Type B pancreatic cell (in vitro differentiated cells): ENCODE data around the gene NCOA7. TPM values are rescaled to one million over a fixed set of nuclear protein-coding genes. Genes with fewer than 3 reads are reported as not detected.

Experiments
- DNase-seq: peaks from one replicate; pipeline ENCODE4 v3.0.0; 2021; ENCODE audit warnings: mixed read lengths; ENCODE audit not compliant: unreplicated experiment; ENCODE audit errors: extremely low spot score
- H3K27ac Mint-ChIP-seq: 2 replicates; pipeline ENCODE4 v1.8.0; 2021; ENCODE audit warnings: mild to moderate bottlenecking, mixed read lengths
- H3K27me3 Mint-ChIP-seq: 2 replicates; pipeline ENCODE4 v1.8.0; 2021; ENCODE audit warnings: mixed read lengths
- H3K36me3 Mint-ChIP-seq: 2 replicates; pipeline ENCODE4 v1.8.0; 2021; ENCODE audit warnings: mixed read lengths
- H3K4me1 Mint-ChIP-seq: one replicate; pipeline ENCODE4 v1.8.0; 2021; ENCODE audit warnings: mixed read lengths; ENCODE audit not compliant: unreplicated experiment
- H3K4me3 Mint-ChIP-seq: 2 replicates; pipeline ENCODE4 v1.8.0; 2021; ENCODE audit warnings: mild to moderate bottlenecking, mixed read lengths
- H3K9me3 Mint-ChIP-seq: 2 replicates; pipeline ENCODE4 v1.8.0; 2021; ENCODE audit warnings: mixed read lengths
- CTCF ChIP-seq: fragments of 200-600 bp; sonication (generic); conservative IDR thresholded peaks from 2 replicates; pipeline ENCODE4 v1.5.0; 2021; ENCODE audit warnings: antibody characterized with exemption, mild to moderate bottlenecking
- long read RNA-seq: library from polyadenylated mRNA; unstranded; transcript quantifications from one replicate; pipeline ENCODE4 v2.0.0, GENCODE V29; 2020
- total RNA-seq: library from RNA; stranded (reverse); gene quantifications from 2 replicates; pipeline ENCODE4 v1.2.1, GENCODE V29; 2021; ENCODE audit warnings: low replicate concordance

Gene NCOA7
- total RNA-seq, result 29.9 and 54.0 TPM in 2 replicates
- long read RNA-seq, transcript NCOA7-208 (6 exons, 3,133 nt), result major isoform, 69 of 99 reads
- long read RNA-seq, partial matches to known transcripts, result 14 of 99 reads
- long read RNA-seq, other reads (novel, unspliced or antisense), result 16 of 99 reads

GRCh38 chr6:125790358-125791150, at the start of gene NCOA7:
NCOA7 (plus strand) TSS chr6:125790960; CDS start chr6:125815355, 24,395 bp downstream.
- no peaks in the 10 kb centered on the region for H3K9me3 Mint-ChIP-seq
- DNase-seq, result peak; percentile 82
- H3K27ac Mint-ChIP-seq, result peak within 1 kb of the TSS; percentile 93
- H3K27me3 Mint-ChIP-seq, result no peaks in the 10 kb centered on the region
- TF ChIP-seq CTCF, result no peak
- H3K4me1 Mint-ChIP-seq, result peaks cover 21% of the 10 kb centered on the region
- peak within 1 kb of the TSS; percentile 94 for H3K4me3 Mint-ChIP-seq
- H3K36me3 Mint-ChIP-seq, result no peaks in the 10 kb centered on the region

GRCh38 chr6:125741336-125741735, 49.4 kb upstream of the NCOA7 start:
- H3K4me1 Mint-ChIP-seq, result peaks cover 3% of the 10 kb centered on the region
- H3K4me3 Mint-ChIP-seq, result no peak overlapping the region
- no peak for DNase-seq
- H3K27me3 Mint-ChIP-seq, result peaks cover 33% of the 10 kb centered on the region
- H3K36me3 Mint-ChIP-seq, result no peaks in the 10 kb centered on the region
- no peak overlapping the region for H3K27ac Mint-ChIP-seq
- no peak for TF ChIP-seq CTCF
- no peaks in the 10 kb centered on the region for H3K9me3 Mint-ChIP-seq

GRCh38 chr6:125742024-125742423, 48.7 kb upstream of the NCOA7 start:
- H3K36me3 Mint-ChIP-seq, result no peaks in the 10 kb centered on the region
- no peak for TF ChIP-seq CTCF
- no peaks in the 10 kb centered on the region for H3K9me3 Mint-ChIP-seq
- H3K4me3 Mint-ChIP-seq, result no peak overlapping the region
- peaks cover 10% of the 10 kb centered on the region for H3K4me1 Mint-ChIP-seq
- no peak overlapping the region for H3K27ac Mint-ChIP-seq
- DNase-seq, result no peak
- peaks cover 39% of the 10 kb centered on the region for H3K27me3 Mint-ChIP-seq

GRCh38 chr6:125742464-125743120, 48.2 kb upstream of the NCOA7 start:
- no peak overlapping the region for H3K27ac Mint-ChIP-seq
- peaks cover 11% of the 10 kb centered on the region for H3K4me1 Mint-ChIP-seq
- TF ChIP-seq CTCF, result no peak
- peaks cover 45% of the 10 kb centered on the region for H3K27me3 Mint-ChIP-seq
- no peak for DNase-seq
- no peaks in the 10 kb centered on the region for H3K9me3 Mint-ChIP-seq
- no peaks in the 10 kb centered on the region for H3K36me3 Mint-ChIP-seq
- H3K4me3 Mint-ChIP-seq, result no peak overlapping the region

GRCh38 chr6:125743604-125744003, 47.2 kb upstream of the NCOA7 start:
- no peak overlapping the region for H3K4me3 Mint-ChIP-seq
- no peak for DNase-seq
- H3K27ac Mint-ChIP-seq, result no peak overlapping the region
- H3K36me3 Mint-ChIP-seq, result no peaks in the 10 kb centered on the region
- H3K4me1 Mint-ChIP-seq, result peaks cover 11% of the 10 kb centered on the region
- peaks cover 53% of the 10 kb centered on the region for H3K27me3 Mint-ChIP-seq
- TF ChIP-seq CTCF, result no peak
- no peaks in the 10 kb centered on the region for H3K9me3 Mint-ChIP-seq
